Measurements from ENCODE around the gene APEH. TPM values are rescaled to one million over a fixed set of nuclear protein-coding genes. Genes with fewer than 3 reads are reported as not detected.
"Not testable (repeated sequence)": the region's sequence is repeated elsewhere in the genome, so short reads cannot be mapped to it uniquely, and the experiment has no call there.

APEH gene
- total RNA-seq, 1 donor from 2014 or later: 80.8 TPM

GRCh38 chr3:49695350-49696015, 21.3 kb downstream of the APEH start:
- FAIRE-seq; H3K9ac ChIP-seq (ENCODE audit: low read length): not testable (repeated sequence)

DNA sequence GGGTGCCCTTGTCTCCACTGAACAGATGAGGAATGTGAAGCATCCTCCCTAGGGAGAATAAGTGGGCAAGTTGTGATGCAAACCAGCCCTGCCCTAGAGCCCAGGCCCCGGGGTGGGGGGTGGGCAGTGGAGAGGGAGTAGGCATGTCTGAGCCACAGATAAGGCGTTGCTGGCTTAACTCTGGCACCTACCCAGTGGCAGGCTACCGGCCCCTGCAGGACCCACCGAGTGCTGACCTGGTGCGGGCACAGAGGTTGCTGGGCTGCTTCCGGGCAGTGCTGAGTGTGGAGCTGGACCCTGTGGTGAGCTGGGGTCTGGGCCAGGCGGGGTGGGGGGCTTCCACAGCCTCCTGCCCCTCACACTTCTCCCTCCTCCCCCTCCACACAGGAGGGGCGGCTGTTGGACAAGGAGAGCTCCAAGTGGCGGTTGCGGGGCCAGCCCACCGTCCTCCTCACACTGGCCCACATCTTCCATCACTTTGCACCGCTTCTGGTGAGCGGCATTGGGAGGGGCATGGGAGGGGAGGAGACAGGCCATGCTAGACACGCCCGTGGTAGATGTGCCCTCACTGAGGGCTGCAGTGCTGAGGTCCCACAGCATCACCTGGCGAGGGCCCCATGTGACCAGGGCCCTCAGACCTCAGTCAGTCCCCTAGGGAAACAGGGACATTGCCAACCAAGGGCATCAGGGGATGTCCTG, 25.3 kb downstream of the APEH start:
- Histone ChIP-seq H3K4me3 (ENCODE audit: insufficient read depth, low read depth, low read length) (no peak overlapping the region), H3K27me3 (ENCODE audit: insufficient read depth, low read length) (no peaks in the 10 kb centered on the region), H3K79me2 (ENCODE audit: insufficient read depth, low read length) (peaks cover 8% of the 10 kb centered on the region), H2AFZ (ENCODE audit: low read depth, low read length) (no peak overlapping the region), H3K27ac (ENCODE audit: low read depth, low read length) (no peak overlapping the region), H3K36me3 (ENCODE audit: insufficient read depth, low read length) (no peaks in the 10 kb centered on the region), H4K20me1 (ENCODE audit: insufficient read depth, low read length) (peaks cover 11% of the 10 kb centered on the region), H3K4me2 (ENCODE audit: low read length) (no peak overlapping the region), H3K4me1 (ENCODE audit: insufficient read depth, low read length) (no peaks in the 10 kb centered on the region), H3K9ac (ENCODE audit: low read length) (no peak overlapping the region), H3K9me3 (ENCODE audit: insufficient read depth, low read depth, low read length) (no peaks in the 10 kb centered on the region)
- TF ChIP-seq EZH2 (IDR thresholded peaks at IDR 0.05; ENCODE audit: insufficient read depth, low read length): no peak
- TF ChIP-seq CTCF (IDR thresholded peaks at IDR 0.05; ENCODE audit: insufficient read depth, low read depth, low read length): no peak
- Mint-ChIP-seq H3K9me3 (ENCODE audit: unreplicated experiment) (no peaks in the 10 kb centered on the region), H3K4me3 (ENCODE audit: unreplicated experiment) (no peak overlapping the region), H3K36me3 (ENCODE audit: low read depth, unreplicated experiment) (peaks cover 13% of the 10 kb centered on the region), H3K27ac (ENCODE audit: unreplicated experiment) (no peak overlapping the region), H3K4me1 (ENCODE audit: low read depth, unreplicated experiment) (no peaks in the 10 kb centered on the region), H3K27me3 (ENCODE audit: low read depth, unreplicated experiment) (no peaks in the 10 kb centered on the region)
- DNase-seq (ENCODE audit: low read depth): no peak
- no peak for FAIRE-seq

More at GRCh38 chr3:49695350-49696015, 21.3 kb downstream of the APEH start:
- H3K36me3 ChIP-seq (ENCODE audit: insufficient read depth, low read length); H3K4me3 Mint-ChIP-seq (ENCODE audit: unreplicated experiment); H2AFZ ChIP-seq (ENCODE audit: low read depth, low read length); H3K27ac Mint-ChIP-seq (ENCODE audit: unreplicated experiment); H3K4me3 ChIP-seq (ENCODE audit: insufficient read depth, low read depth, low read length); H3K27ac ChIP-seq (ENCODE audit: low read depth, low read length); H3K27me3 ChIP-seq (ENCODE audit: insufficient read depth, low read length); H3K4me1 Mint-ChIP-seq (ENCODE audit: low read depth, unreplicated experiment); H3K36me3 Mint-ChIP-seq (ENCODE audit: low read depth, unreplicated experiment); H3K4me1 ChIP-seq (ENCODE audit: insufficient read depth, low read length); H3K9me3 Mint-ChIP-seq (ENCODE audit: unreplicated experiment); DNase-seq (ENCODE audit: low read depth); H3K4me2 ChIP-seq (ENCODE audit: low read length); H3K27me3 Mint-ChIP-seq (ENCODE audit: low read depth, unreplicated experiment); H3K9me3 ChIP-seq (ENCODE audit: insufficient read depth, low read depth, low read length); H4K20me1 ChIP-seq (ENCODE audit: insufficient read depth, low read length): not testable (repeated sequence)
- H3K79me2 ChIP-seq (ENCODE audit: insufficient read depth, low read length): peaks cover 25% of the 10 kb centered on the region

GRCh38 chr3:49700014-49700413, 25.9 kb downstream of the APEH start:
- H3K9me3 Mint-ChIP-seq (ENCODE audit: unreplicated experiment): no peaks in the 10 kb centered on the region
- DNase-seq (ENCODE audit: low read depth) (no peak), FAIRE-seq (no peak)
- H3K79me2 ChIP-seq (ENCODE audit: insufficient read depth, low read length): peaks cover 2% of the 10 kb centered on the region
- no peak overlapping the region for H3K9ac ChIP-seq (ENCODE audit: low read length)
- no peak overlapping the region for H3K4me3 ChIP-seq (ENCODE audit: insufficient read depth, low read depth, low read length)
- H3K36me3 ChIP-seq (ENCODE audit: insufficient read depth, low read length): no peaks in the 10 kb centered on the region
- H3K4me3 Mint-ChIP-seq (ENCODE audit: unreplicated experiment): no peak overlapping the region
- H3K36me3 Mint-ChIP-seq (ENCODE audit: low read depth, unreplicated experiment): peaks cover 13% of the 10 kb centered on the region
- TF ChIP-seq EZH2 (IDR thresholded peaks at IDR 0.05; ENCODE audit: insufficient read depth, low read length) (no peak), CTCF (IDR thresholded peaks at IDR 0.05; ENCODE audit: insufficient read depth, low read depth, low read length) (no peak)
- H2AFZ ChIP-seq (ENCODE audit: low read depth, low read length): no peak overlapping the region
- no peaks in the 10 kb centered on the region for H3K27me3 ChIP-seq (ENCODE audit: insufficient read depth, low read length)
- no peaks in the 10 kb centered on the region for H3K27me3 Mint-ChIP-seq (ENCODE audit: low read depth, unreplicated experiment)
- H3K27ac Mint-ChIP-seq (ENCODE audit: unreplicated experiment): no peak overlapping the region
- H3K4me1 ChIP-seq (ENCODE audit: insufficient read depth, low read length): no peaks in the 10 kb centered on the region
- no peak overlapping the region for H3K4me2 ChIP-seq (ENCODE audit: low read length)
- H3K4me1 Mint-ChIP-seq (ENCODE audit: low read depth, unreplicated experiment): no peaks in the 10 kb centered on the region
- H3K27ac ChIP-seq (ENCODE audit: low read depth, low read length): no peak overlapping the region
- H3K9me3 ChIP-seq (ENCODE audit: insufficient read depth, low read depth, low read length): no peaks in the 10 kb centered on the region
- H4K20me1 ChIP-seq (ENCODE audit: insufficient read depth, low read length): peaks cover 9% of the 10 kb centered on the region

Measured in astrocyte (in vitro differentiated cells and primary cell).